ENCODE data around the gene ITIH3. TPM values are rescaled to one million over a fixed set of nuclear protein-coding genes. Genes with fewer than 3 reads are reported as not detected.

The ITIH3 gene
- total and polyA plus RNA-seq, 10 of the 15 experiments (the other 5 are each of a cell fraction or from before 2014, with no cell fraction given), result 0.07 to 0.17 (median 0.15) TPM; not detected in 7

GRCh38 chr3:52847241-52847640 is 52.6 kb downstream of the ITIH3 start:
- Histone ChIP-seq H4K20me1 (ENCODE audit: control insufficient read depth, insufficient read depth) (no peaks in the 10 kb centered on the region), H3K79me2 (ENCODE audit: control insufficient read depth, insufficient read depth, low read length) (no peaks in the 10 kb centered on the region), H3K9ac (ENCODE audit: control insufficient read depth, insufficient read depth, low read length) (no peak overlapping the region), H2AFZ (ENCODE audit: control insufficient read depth, low read depth, low read length) (no peak overlapping the region), H3K36me3 (ENCODE audit: control insufficient read depth in 2 of 2, insufficient read depth in 2 of 2, low read length in 1 of 2) (peaks cover 12 to 21% of the 10 kb centered on the region in 2 experiments), H3K27me3 (replicated peaks in 1 of 2; ENCODE audit: control insufficient read depth in 2 of 2, insufficient read depth in 2 of 2, low read length in 1 of 2) (no peaks in the 10 kb centered on the region), H3K9me3 (replicated peaks; ENCODE audit: control insufficient read depth, insufficient read depth, low read length) (no peaks in the 10 kb centered on the region), H3K4me1 (ENCODE audit: control insufficient read depth, insufficient read depth, low read length) (peaks cover 8% of the 10 kb centered on the region), H3K4me3 (no peak overlapping the region), H3K4me2 (ENCODE audit: control insufficient read depth, insufficient read depth) (no peak overlapping the region), H3K27ac (ENCODE audit: control insufficient read depth, insufficient read depth) (no peak overlapping the region)
- WGBS (ENCODE audit: insufficient coverage, insufficient replicate concordance, low lambda C conversion rate, missing lambda C conversion rate), result 98% methylated on average over 6 of the region's 6 CpGs
- POLR2A ChIA-PET, result no interaction called here
- RAD21 ChIA-PET (ENCODE audit: unreplicated experiment), result interaction anchor here (1.4 kb wide), 1 partner anchor 9 kb away, joined by 4 read pairs; no protein-coding TSS in a partner anchor
- intact Hi-C loops (cut with micrococcal nuclease; ENCODE audit: unreplicated experiment) (no loop called here), in situ Hi-C loops (cut with MboI) (loop anchor here (10.0 kb wide), 1 partner anchor 228 kb away; no protein-coding TSS in a partner anchor)
- SMC1A ChIA-PET (ENCODE audit: uncharacterized antibody, unreplicated experiment), result interaction anchor here (1.0 to 2.6 kb wide), 4 partner anchors 46 to 89 kb away, joined by 3 to 12 read pairs (median 4); no protein-coding TSS in a partner anchor
- DNase-seq (ENCODE audit: low read depth, low spot score), result no peak
- CTCF ChIA-PET, result interaction anchor here (1.4 to 1.7 kb wide), 2 partner anchors 85 to 227 kb away, joined by 3 read pairs; no protein-coding TSS in a partner anchor
- no peak for TF ChIP-seq TARDBP (IDR thresholded peaks at IDR 0.05; ENCODE audit: borderline replicate concordance)
- TF ChIP-seq IKZF1 (conservative IDR thresholded peaks at IDR 0.05), result no peak
- no peak for TF ChIP-seq RCOR1 (conservative IDR thresholded peaks at IDR 0.05; ENCODE audit: low read depth, low read length)
- TF ChIP-seq KLF5 (IDR thresholded peaks at IDR 0.05; ENCODE audit: partially characterized antibody), result no peak
- TF ChIP-seq GABPA (IDR thresholded peaks at IDR 0.05; ENCODE audit: low read depth), result no peak
- no peak for TF ChIP-seq MYC (IDR thresholded peaks at IDR 0.05; ENCODE audit: insufficient read depth, insufficient read length, insufficient replicate concordance, low read length, severe bottlenecking)
- FAIRE-seq, result no peak
- ATAC-seq, result no peak
- BruUV-seq (replicated peaks), result no TSS peak

GRCh38 chr3:52847726-52848125 is 53.1 kb downstream of the ITIH3 start:
- SMC1A ChIA-PET (ENCODE audit: uncharacterized antibody, unreplicated experiment), result interaction anchor here (1.3 to 2.6 kb wide), 3 partner anchors 46 to 263 kb away, joined by 3 to 12 read pairs (median 4); no protein-coding TSS in a partner anchor
- Histone ChIP-seq H3K4me2 (ENCODE audit: control insufficient read depth, insufficient read depth) (no peak overlapping the region), H3K9me3 (replicated peaks; ENCODE audit: control insufficient read depth, insufficient read depth, low read length) (no peaks in the 10 kb centered on the region), H2AFZ (ENCODE audit: control insufficient read depth, low read depth, low read length) (no peak overlapping the region), H3K79me2 (ENCODE audit: control insufficient read depth, insufficient read depth, low read length) (no peaks in the 10 kb centered on the region), H3K27ac (ENCODE audit: control insufficient read depth, insufficient read depth) (no peak overlapping the region), H4K20me1 (ENCODE audit: control insufficient read depth, insufficient read depth) (no peaks in the 10 kb centered on the region), H3K4me3 (no peak overlapping the region), H3K4me1 (ENCODE audit: control insufficient read depth, insufficient read depth, low read length) (peaks cover 8% of the 10 kb centered on the region), H3K36me3 (ENCODE audit: control insufficient read depth in 2 of 2, insufficient read depth in 2 of 2, low read length in 1 of 2) (peaks cover 9 to 18% of the 10 kb centered on the region in 2 experiments), H3K27me3 (replicated peaks in 1 of 2; ENCODE audit: control insufficient read depth in 2 of 2, insufficient read depth in 2 of 2, low read length in 1 of 2) (no peaks in the 10 kb centered on the region), H3K9ac (ENCODE audit: control insufficient read depth, insufficient read depth, low read length) (no peak overlapping the region)
- 97% methylated on average over 7 of the region's 7 CpGs for WGBS (ENCODE audit: insufficient coverage, insufficient replicate concordance, low lambda C conversion rate, missing lambda C conversion rate)
- POLR2A ChIA-PET, result interaction anchor here (0.6 kb wide), 1 partner anchor 138 kb away, joined by 3 read pairs; no protein-coding TSS in a partner anchor
- ATAC-seq (no peak), FAIRE-seq (no peak), DNase-seq (ENCODE audit: low read depth, low spot score) (no peak)
- CTCF ChIA-PET, result interaction anchor here (1.1 to 2.4 kb wide), 7 partner anchors 9 to 226 kb away, joined by 3 to 11 read pairs (median 4); no protein-coding TSS in a partner anchor
- intact Hi-C loops (cut with micrococcal nuclease; ENCODE audit: unreplicated experiment), result no loop called here
- RAD21 ChIA-PET (ENCODE audit: unreplicated experiment), result interaction anchor here (1.4 kb wide), 2 partner anchors 10 to 87 kb away, joined by 3 to 4 read pairs; no protein-coding TSS in a partner anchor
- in situ Hi-C loops (cut with MboI), result loop anchor here (10.0 kb wide), 1 partner anchor 227 kb away; no protein-coding TSS in a partner anchor
- BruUV-seq (replicated peaks), result no TSS peak
- TF ChIP-seq GATAD2B (conservative IDR thresholded peaks at IDR 0.05; ENCODE audit: low read depth) (no peak), ZNF207 (IDR thresholded peaks at IDR 0.05; ENCODE audit: borderline replicate concordance) (no peak), NFIC (IDR thresholded peaks at IDR 0.05; ENCODE audit: low read depth, low read length) (no peak), NBN (IDR thresholded peaks at IDR 0.05) (no peak), YBX1 (IDR thresholded peaks at IDR 0.05) (no peak), TBL1XR1 (IDR thresholded peaks at IDR 0.05; ENCODE audit: low read depth, low read length) (no peak), SIX5 (IDR thresholded peaks at IDR 0.05; ENCODE audit: low read depth, low read length, severe bottlenecking) (no peak), HDAC2 (IDR thresholded peaks at IDR 0.05) (no peak)
- TF ChIP-seq, protein P1, sequence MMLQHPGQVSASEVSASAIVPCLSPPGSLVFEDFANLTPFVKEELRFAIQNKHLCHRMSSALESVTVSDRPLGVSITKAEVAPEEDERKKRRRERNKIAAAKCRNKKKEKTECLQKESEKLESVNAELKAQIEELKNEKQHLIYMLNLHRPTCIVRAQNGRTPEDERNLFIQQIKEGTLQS (IDR thresholded peaks at IDR 0.05; ENCODE audit: borderline replicate concordance, extremely low read depth, low read depth, low read length), result no peak
- TF ChIP-seq, protein P2, sequence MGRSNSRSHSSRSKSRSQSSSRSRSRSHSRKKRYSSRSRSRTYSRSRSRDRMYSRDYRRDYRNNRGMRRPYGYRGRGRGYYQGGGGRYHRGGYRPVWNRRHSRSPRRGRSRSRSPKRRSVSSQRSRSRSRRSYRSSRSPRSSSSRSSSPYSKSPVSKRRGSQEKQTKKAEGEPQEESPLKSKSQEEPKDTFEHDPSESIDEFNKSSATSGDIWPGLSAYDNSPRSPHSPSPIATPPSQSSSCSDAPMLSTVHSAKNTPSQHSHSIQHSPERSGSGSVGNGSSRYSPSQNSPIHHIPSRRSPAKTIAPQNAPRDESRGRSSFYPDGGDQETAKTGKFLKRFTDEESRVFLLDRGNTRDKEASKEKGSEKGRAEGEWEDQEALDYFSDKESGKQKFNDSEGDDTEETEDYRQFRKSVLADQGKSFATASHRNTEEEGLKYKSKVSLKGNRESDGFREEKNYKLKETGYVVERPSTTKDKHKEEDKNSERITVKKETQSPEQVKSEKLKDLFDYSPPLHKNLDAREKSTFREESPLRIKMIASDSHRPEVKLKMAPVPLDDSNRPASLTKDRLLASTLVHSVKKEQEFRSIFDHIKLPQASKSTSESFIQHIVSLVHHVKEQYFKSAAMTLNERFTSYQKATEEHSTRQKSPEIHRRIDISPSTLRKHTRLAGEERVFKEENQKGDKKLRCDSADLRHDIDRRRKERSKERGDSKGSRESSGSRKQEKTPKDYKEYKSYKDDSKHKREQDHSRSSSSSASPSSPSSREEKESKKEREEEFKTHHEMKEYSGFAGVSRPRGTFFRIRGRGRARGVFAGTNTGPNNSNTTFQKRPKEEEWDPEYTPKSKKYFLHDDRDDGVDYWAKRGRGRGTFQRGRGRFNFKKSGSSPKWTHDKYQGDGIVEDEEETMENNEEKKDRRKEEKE (IDR thresholded peaks at IDR 0.05), result no peak
